NCI-H748 treated with DMSO at 0.1 percent for 48 hours (cell line): ENCODE results near the gene NIPA2.
"Not testable (repeated sequence)": the region's sequence is repeated elsewhere in the genome, so short reads cannot be mapped to it uniquely, and the experiment has no call there.

ENCODE experiments used
- DNase-seq: peaks from one replicate; lab custom pipeline; 2025; lab: John Stamatoyannopoulos, UW

The NIPA2 gene

GRCh38 chr15:22838292-22839042 is at the start of gene NIPA2:
Gene NIPA2 (plus strand): TSS chr15:22838666. CDS start chr15:22851732, 13,066 bp downstream.
- peak; percentile 88 for DNase-seq

DNA sequence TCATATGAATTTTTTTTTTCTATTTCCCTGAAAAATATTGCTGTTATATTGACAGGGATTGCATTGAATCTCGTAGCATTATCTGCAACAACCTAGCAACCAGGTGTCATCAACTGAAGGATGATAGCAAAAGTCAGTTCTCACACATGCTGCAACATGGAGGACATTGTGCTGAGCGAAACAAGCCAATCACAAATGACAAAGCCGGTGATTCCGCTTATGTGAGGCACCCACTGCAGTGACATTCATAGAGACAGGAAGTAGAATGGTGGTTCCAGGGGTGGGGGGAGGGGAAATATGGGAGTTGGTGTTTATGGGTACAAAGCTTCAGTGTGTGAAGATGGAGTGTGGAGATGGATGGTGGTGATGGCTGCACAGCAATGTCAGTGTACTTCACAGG is 44.4 kb upstream of the NIPA2 start:
- DNase-seq, result no peak

GRCh38 chr15:22794621-22795167 is 43.8 kb upstream of the NIPA2 start:
- no peak for DNase-seq

DNA sequence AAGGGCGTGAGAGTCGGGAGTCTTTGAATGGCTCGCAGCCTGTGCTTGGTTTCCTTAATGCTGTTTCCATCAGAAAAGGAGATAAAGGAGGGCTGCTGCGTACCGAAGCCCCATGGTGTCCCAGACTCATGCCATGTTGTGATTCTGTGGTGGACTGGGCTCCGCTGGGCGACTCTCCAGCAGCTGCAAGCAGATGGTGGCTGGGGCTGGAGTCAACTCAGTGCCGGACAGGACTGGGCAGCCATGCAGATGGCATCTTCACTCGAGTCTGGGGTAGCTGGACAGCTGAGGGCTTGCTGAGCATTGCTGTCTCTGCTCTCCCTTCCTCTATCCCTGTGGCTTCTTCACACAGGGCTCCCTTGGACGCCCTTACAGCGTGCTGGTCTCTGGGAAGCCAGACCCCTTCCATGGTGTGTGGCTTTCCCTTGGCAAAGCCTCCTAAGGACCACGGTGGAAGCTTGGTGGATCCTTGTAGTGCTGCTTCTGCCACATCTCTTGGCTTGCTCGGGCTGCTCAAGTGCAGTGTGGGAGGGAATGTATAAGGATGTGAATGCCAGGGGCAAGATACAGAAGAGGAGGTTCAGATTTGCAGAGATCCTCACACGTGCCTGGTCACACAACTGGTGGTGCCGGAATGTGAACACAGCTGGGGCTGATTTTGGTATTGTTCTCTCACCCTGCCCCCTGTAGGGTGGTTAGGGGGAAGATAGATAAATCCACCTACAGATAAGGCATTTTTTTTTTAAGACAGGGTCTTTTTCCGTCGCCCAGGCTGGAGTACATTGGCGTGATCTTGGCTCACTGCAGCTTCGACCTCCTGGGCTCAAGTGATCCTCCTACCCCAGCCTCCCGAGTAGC is 43.0 kb upstream of the NIPA2 start:
- DNase-seq, result no peak

GRCh38 chr15:22796079-22796478 is 42.4 kb upstream of the NIPA2 start:
- DNase-seq, result no peak

- no peak for DNase-seq
Measured at GRCh38 chr15:22799902-22800301, 38.6 kb upstream of the NIPA2 start.

DNA sequence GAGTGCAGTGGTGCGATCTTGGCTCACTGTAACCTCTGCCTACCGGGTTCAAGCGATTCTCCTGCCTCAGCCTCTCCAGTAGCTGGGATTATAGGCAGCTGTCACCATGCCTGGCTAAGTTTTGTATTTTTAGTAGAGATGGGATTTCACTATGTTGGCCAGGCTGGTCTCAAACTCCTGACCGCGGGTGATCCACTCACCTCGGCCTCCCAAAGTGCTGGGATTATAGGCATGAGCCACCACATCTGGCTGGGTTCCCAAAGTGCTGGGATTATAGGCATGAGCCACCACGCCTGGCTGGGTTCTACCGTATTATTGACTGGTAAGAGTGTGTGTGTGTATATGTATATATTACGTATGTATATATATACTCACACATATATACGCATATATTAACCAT is 35.5 kb upstream of the NIPA2 start:
- DNase-seq, result not testable (repeated sequence)

DNA sequence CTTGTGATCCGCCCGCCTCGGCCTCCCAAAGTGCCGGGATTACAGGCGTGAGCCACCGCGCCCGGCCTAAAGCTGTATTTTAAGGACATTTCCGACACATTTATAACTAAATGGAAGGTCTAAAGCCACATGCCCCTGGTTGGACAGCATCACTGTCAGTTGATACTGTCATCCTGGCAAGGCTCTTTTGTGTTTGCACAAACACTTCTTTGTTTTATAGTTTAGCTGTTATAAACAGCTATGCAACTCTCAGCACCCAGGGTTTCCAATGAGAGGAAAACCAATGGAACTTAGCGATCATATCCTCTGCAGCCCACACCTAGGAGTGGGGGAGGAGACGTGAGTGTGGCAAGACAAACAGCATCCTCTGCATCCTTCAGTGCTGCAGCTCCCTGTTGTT is 32.3 kb upstream of the NIPA2 start:
- DNase-seq, result no peak

GRCh38 chr15:22806664-22807063 is 31.8 kb upstream of the NIPA2 start:
- no peak for DNase-seq

DNA sequence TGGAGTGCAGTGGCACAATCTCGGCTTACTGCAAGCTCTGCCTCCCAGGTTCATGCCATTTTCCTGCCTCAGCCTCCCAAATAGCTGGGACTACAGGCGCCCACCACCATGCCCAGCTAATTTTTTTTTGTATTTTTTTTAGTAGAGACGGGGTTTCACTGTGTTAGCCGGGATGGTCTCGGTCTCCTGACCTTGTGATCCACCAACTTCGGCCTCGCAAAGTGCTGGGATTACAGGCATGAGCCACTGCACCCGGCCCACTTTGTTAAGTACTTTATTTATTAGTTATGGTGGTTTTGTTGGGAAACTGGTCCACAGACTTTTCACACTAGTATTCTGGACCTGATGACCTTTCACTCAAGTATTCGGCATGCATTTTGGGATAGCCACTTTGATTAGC is 30.6 kb upstream of the NIPA2 start:
- not testable (repeated sequence) for DNase-seq

DNA sequence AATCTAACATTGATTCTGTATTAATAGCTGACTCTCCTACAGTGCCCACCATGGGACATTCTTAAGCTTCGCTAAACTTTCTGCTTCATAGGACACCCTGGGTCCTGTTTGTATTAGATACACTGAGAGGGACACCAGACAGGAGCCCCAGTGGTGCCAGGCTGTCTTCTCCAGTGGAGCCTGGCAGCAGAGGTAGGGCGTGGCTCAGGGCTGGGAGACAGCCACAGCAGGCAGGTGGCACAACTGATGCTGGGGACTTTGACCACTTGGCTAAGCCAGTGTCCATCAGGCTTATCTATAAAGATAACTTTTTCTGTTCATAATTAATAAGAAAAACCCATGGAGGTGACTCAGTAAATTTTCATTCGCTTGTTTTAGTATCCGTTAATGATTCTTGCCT is 30.2 kb upstream of the NIPA2 start:
- no peak for DNase-seq

- no peak for DNase-seq
Measured at GRCh38 chr15:22808761-22809280, 29.6 kb upstream of the NIPA2 start.

- no peak for DNase-seq
Measured at GRCh38 chr15:22810033-22810852, 28.2 kb upstream of the NIPA2 start.

GRCh38 chr15:22810853-22811338 is 27.6 kb upstream of the NIPA2 start:
- DNase-seq, result no peak

GRCh38 chr15:22811640-22812039 is 26.8 kb upstream of the NIPA2 start:
- DNase-seq, result no peak

DNA sequence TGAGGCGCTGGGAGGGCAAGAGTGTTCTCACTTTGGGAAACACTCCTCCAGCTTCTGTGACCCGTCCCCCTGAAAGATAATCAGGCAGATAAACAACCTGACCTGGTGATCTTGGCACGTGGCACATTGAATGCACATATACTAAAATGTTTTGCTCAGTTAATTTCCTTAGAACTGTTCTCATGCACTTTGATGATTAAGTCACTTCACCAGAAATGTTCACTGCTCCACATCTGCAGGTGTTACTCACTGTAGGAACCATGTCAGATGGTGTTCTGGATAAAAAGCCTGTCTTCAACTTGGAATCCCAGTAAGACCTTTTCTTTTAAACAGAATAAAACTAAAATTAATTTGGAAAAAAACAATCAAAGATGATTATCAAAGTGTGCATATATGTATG is 24.6 kb upstream of the NIPA2 start:
- no peak for DNase-seq

- DNase-seq, result no peak
Measured at GRCh38 chr15:22815766-22816165, 22.7 kb upstream of the NIPA2 start.

GRCh38 chr15:22819651-22820050 is 18.8 kb upstream of the NIPA2 start:
- no peak for DNase-seq

DNA sequence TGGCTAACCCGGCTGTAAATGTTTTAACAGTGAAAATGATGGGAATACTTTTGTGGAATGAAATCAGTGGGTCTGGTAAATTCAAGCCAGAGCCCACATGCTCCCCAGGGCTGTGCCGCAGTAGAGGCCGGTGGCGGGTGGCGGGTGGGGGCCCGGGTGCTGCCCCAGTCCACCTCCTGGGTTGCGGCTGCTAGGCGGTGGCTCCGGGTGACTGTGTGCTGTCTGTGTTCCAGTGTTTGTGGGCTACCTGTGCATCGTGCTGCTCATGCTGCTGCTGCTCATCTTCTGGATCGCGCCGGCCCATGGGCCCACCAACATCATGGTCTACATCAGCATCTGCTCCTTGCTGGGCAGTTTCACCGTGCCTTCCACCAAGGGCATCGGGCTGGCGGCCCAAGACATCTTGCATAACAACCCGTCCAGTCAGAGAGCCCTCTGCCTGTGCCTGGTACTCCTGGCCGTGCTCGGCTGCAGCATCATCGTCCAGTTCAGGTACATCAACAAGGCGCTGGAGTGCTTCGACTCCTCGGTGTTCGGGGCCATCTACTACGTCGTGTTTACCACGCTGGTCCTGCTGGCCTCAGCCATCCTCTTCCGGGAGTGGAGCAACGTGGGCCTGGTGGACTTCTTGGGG is 14.9 kb upstream of the NIPA2 start:
- DNase-seq, result no peak

- no peak for DNase-seq
Measured at GRCh38 chr15:22827125-22827524, 11.3 kb upstream of the NIPA2 start.

- DNase-seq, result no peak
Measured at GRCh38 chr15:22831473-22831872, 7.0 kb upstream of the NIPA2 start.
